ENCODE measurements around the gene DST.

- TF ChIP-seq ZNF274 (IDR thresholded peaks at IDR 0.05; ENCODE audit: low read depth, low read length) (no peak), YY1 (IDR thresholded peaks at IDR 0.05; ENCODE audit: insufficient read depth, insufficient read length) (no peak)
These were observed 110.7 kb downstream of the DST start for GRCh38 chr6:56531839-56532595.

Measured in NT2/D1 (cell line).